GM12864 (cell line): ENCODE results near the gene NEUROG2.

Source experiments
- DNase-seq: peaks from one replicate; pipeline ENCODE4 v3.0.0-alpha.2; 2011; ENCODE audit warnings: low read depth
- H3K4me3 ChIP-seq: 2 replicates; pipeline ENCODE4 v1.5.1; 2011; ENCODE audit warnings: mild to moderate bottlenecking, low read depth, low read length, control low read depth
- CTCF ChIP-seq: IDR thresholded peaks from 2 replicates; pipeline ENCODE4 v1.5.1; 2011; ENCODE audit warnings: low read depth, mild to moderate bottlenecking, moderate library complexity, low read length, control low read depth, inconsistent platforms; ENCODE audit errors: missing control alignments

Gene NEUROG2

GRCh38 chr4:112516066-112516470 is at the start of gene NEUROG2:
Gene NEUROG2 (minus strand): TSS chr4:112516180. CDS start chr4:112515475, 705 bp downstream.
- peak within 1 kb of the TSS; percentile 67 for H3K4me3 ChIP-seq
- DNase-seq: no peak
- TF ChIP-seq CTCF: no peak

GRCh38 chr4:112564706-112565270 is 48.8 kb upstream of the NEUROG2 start:
- no peak for DNase-seq
- no peak overlapping the region for H3K4me3 ChIP-seq
- TF ChIP-seq CTCF: peak; percentile 24

- DNase-seq: no peak
- TF ChIP-seq CTCF: no peak
- H3K4me3 ChIP-seq: no peak overlapping the region
Measured at GRCh38 chr4:112563431-112564200, 47.6 kb upstream of the NEUROG2 start.

GRCh38 chr4:112562254-112562879 is 46.4 kb upstream of the NEUROG2 start:
- H3K4me3 ChIP-seq: no peak overlapping the region
- TF ChIP-seq CTCF: no peak
- DNase-seq: no peak

- no peak overlapping the region for H3K4me3 ChIP-seq
- no peak for TF ChIP-seq CTCF
- no peak for DNase-seq
Measured at GRCh38 chr4:112560084-112560483, 44.1 kb upstream of the NEUROG2 start.

- no peak overlapping the region for H3K4me3 ChIP-seq
Measured at GRCh38 chr4:112559053-112559452, 43.1 kb upstream of the NEUROG2 start.

More at GRCh38 chr4:112559053-112559452, 43.1 kb upstream of the NEUROG2 start:
- TF ChIP-seq CTCF: no peak
- no peak for DNase-seq
